GM11168 (cell line): Measurements from ENCODE around the gene ABCD1.
"Not testable (repeated sequence)": the region's sequence is repeated elsewhere in the genome, so short reads cannot be mapped to it uniquely, and the experiment has no call there.

Experiments used
- in situ Hi-C: fragments of 300-500 bp; cut with MboI; formaldehyde crosslinking; loops from one replicate; pipeline ENCODE4 v1.12.0; 2022; ENCODE audit warnings: low sequenced_read_pairs; ENCODE audit not compliant: unreplicated experiment

ABCD1 gene

DNA sequence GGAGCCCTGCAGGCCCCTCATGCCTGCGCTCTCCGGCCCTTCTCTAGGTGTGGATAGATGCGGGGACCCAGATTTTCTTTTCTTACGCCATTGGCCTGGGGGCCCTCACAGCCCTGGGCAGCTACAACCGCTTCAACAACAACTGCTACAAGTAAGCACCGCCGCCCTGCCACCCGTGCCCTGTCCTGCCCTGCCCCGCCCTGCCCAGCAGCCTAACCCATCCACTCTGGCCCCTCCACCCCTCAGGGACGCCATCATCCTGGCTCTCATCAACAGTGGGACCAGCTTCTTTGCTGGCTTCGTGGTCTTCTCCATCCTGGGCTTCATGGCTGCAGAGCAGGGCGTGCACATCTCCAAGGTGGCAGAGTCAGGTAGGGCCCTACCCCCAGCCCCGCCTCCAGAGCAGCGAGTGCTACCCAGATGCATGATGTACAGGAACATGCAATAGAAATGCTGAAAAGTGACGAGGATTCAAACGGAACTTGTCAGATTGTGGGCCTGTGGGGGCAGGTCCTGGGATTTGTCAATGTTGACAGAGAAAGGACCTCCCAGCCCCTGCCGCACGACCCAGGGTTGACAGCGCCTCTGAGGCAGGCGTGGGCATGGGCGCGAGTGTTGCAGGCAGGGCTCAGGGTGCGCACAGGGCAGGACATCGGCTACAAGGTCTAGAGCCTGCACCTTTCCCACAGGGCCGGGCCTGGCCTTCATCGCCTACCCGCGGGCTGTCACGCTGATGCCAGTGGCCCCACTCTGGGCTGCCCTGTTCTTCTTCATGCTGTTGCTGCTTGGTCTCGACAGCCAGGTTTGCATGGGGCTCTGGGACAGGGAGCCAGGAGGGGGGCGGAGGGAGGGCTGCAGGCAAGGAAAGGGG lies 31.2 kb upstream of the ABCD1 start:
- in situ Hi-C loops: no loop called here

DNA sequence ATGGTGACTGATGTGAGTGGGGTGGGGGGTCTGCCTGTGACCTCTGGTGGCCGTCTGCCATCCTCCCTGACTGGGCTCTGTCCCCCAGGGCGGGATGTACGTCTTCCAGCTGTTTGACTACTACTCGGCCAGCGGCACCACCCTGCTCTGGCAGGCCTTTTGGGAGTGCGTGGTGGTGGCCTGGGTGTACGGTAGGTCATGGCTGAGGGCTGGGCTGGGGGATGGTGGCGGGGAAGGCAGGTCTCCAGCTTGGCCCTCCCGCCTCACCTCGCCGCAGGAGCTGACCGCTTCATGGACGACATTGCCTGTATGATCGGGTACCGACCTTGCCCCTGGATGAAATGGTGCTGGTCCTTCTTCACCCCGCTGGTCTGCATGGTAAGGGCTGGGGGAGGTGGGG lies 30.4 kb upstream of the ABCD1 start:
- in situ Hi-C loops: not testable (repeated sequence)

- in situ Hi-C loops: no loop called here
Measured at GRCh38 chrX:153694687-153695270, 29.9 kb upstream of the ABCD1 start.

DNA sequence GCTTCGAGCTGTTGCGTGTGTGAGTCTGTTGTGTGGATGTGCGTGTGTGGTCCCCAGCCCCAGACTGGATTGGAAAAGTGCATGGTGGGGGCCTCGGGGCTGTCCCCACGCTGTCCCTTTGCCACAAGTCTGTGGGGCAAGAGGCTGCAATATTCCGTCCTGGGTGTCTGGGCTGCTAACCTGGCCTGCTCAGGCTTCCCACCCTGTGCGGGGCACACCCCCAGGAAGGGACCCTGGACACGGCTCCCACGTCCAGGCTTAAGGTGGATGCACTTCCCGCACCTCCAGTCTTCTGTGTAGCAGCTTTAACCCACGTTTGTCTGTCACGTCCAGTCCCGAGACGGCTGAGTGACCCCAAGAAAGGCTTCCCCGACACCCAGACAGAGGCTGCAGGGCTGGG lies 28.6 kb upstream of the ABCD1 start:
- in situ Hi-C loops: no loop called here

DNA sequence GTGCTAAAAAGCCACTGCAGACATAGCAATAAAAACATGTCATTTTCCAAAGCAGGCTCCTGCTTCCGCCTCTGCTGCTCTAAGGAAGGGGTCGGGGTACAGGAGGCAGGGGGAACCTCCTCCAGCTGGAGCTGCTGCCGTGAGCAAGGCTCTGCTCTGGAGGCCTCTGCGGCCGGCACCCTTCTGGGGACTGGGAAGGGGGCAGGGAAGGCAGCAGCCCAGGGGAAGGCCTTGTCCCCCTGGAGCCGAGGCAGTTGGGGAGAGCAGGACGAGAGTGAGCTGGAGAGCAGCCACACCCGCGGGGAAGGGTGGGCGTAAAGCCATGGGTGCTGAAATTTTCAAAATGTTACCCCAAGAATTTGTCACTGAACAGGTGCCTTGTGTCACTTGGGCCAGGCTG lies 28.1 kb upstream of the ABCD1 start:
- in situ Hi-C loops: not testable (repeated sequence)

GRCh38 chrX:153696986-153697722 lies 27.5 kb upstream of the ABCD1 start:
- in situ Hi-C loops: not testable (repeated sequence)

- in situ Hi-C loops: no loop called here
Measured at GRCh38 chrX:153697924-153698865, 26.5 kb upstream of the ABCD1 start.

DNA sequence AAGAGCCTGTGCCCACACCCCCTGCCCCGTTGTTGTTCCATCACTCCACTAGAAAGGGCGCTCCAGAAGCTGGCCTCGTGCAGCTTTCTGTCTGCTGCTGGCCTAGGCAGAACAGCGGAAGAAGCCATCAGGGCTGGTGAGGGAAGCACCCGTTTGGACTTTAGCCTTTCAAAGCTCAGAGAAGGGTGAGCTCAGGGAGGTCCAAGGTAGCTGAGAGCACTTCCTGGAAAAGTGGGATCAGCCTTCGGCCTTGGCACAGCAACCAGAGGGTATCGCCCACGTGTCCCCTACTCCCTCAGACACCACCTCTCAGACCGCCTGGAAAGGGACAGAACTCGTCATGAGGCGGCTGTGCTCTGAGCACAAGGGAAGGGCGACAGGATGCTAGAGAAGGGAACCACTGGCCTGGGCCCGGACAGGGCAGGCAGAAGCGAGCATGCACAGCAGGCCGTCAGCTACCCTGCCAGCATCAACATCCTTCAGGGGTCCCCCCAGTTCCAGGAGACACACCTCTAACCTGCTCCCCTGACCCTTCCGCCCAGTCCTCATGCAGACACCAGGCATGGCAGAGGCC lies 25.4 kb upstream of the ABCD1 start:
- in situ Hi-C loops: not testable (repeated sequence)

GRCh38 chrX:153699784-153700371 lies 24.8 kb upstream of the ABCD1 start:
- in situ Hi-C loops: not testable (repeated sequence)

DNA sequence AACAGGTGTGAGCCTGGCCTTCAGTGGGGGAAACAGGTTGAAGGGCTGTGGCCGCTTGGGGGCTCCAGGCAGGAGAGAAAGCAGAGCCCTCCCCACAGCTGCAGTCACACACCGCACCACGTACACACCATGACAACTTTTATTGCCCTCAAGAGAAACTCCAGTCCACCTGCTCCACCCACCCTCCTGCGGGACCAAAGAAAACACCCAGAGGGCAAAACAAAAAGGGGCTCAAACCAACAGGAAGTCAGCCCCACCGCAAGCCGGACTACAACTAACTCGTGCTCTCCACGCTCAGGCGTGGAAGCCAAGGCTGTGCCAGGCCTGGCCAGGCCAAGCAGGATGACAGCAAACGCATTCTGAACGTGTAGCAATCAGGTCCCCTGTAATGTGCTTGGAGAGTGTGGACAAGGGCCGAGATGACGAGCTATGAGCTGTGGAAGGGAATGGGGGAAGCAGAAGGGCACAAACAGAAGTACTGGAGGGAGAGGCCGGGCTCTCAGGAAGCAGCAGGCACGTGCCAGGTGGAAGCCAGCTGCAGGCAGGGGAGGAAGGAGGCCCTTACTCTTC lies 24.2 kb upstream of the ABCD1 start:
- in situ Hi-C loops: no loop called here

- in situ Hi-C loops: no loop called here
Measured at GRCh38 chrX:153700967-153701366, 23.7 kb upstream of the ABCD1 start.

GRCh38 chrX:153701706-153702105 lies 22.9 kb upstream of the ABCD1 start:
- in situ Hi-C loops: no loop called here

DNA sequence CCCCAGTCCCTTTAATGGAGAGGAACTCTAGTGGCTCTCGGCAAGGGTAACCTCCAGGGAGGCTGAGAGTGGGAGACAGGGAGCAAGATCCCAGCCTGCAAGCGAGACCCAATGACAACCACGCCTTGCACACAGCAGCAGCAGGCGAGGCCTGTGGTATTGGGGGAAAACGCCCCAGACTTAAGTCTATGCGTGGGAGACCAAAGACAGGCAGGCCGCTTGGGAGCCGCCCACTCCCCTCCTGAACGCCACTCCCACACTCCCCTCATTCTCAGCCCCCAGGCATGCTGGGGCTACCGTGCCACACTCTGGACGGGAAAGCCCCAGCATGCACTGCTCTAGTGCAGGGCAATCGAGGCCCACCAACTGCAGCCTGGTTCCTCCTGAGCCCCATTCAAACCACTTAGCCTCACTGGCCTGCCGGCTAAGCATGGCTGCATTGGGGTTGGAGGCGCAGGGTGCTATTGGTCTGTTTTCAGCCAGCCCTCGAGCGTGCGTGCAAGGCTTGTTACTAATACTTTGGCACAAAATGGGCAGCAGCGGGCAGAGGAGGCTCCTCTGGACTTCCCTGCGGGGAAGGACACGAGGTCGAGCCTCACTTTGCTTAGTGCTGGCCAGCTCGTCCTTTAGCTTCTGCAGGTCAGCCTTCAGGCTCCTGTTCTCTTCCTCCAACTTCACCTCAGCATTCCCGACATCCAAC lies 22.2 kb upstream of the ABCD1 start:
- in situ Hi-C loops: no loop called here

GRCh38 chrX:153703036-153703370 lies 21.7 kb upstream of the ABCD1 start:
- in situ Hi-C loops: no loop called here

- in situ Hi-C loops: no loop called here
Measured at GRCh38 chrX:153704021-153704526, 20.6 kb upstream of the ABCD1 start.

GRCh38 chrX:153704631-153705402 lies 19.8 kb upstream of the ABCD1 start:
- in situ Hi-C loops: not testable (repeated sequence)

- in situ Hi-C loops: not testable (repeated sequence)
Measured at GRCh38 chrX:153705403-153706060, 19.1 kb upstream of the ABCD1 start.
